Stimulated activated CD8-positive, alpha-beta memory T cell treated with anti-CD3 and anti-CD28 coated beads, Interleukin-12 subunit alpha, Interleukin-12 subunit beta, amount 100 ng/mL, for 1 hour (primary cell): ENCODE measurements around the gene DBT.
"Not testable (repeated sequence)": the region's sequence is repeated elsewhere in the genome, so short reads cannot be mapped to it uniquely, and the experiment has no call there.

Experiments used
- DNase-seq: peaks from one replicate; pipeline ENCODE4 v3.0.0-alpha.2; 2020; ENCODE audit warnings: low read depth

The DBT gene

GRCh38 chr1:100249537-100250257, at the start of gene DBT:
Gene DBT (minus strand): TSS chr1:100249834. CDS start chr1:100249820, 14 bp downstream.
- peak; percentile 86 for DNase-seq

GRCh38 chr1:100298512-100298911, 48.9 kb upstream of the DBT start:
- DNase-seq = no peak

GRCh38 chr1:100296997-100297396, 47.4 kb upstream of the DBT start:
- DNase-seq = not testable (repeated sequence)

GRCh38 chr1:100296140-100296539, 46.5 kb upstream of the DBT start:
- no peak for DNase-seq

GRCh38 chr1:100292711-100293110, 43.1 kb upstream of the DBT start:
- no peak for DNase-seq

GRCh38 chr1:100290291-100290690, 40.7 kb upstream of the DBT start:
- no peak for DNase-seq

- DNase-seq = no peak
These were observed 37.5 kb upstream of the DBT start for GRCh38 chr1:100287162-100287561.

GRCh38 chr1:100284591-100284990, 35.0 kb upstream of the DBT start:
- DNase-seq = no peak

- DNase-seq = no peak
These were observed 30.5 kb upstream of the DBT start for GRCh38 chr1:100279954-100280682.

GRCh38 chr1:100279358-100279923, 29.8 kb upstream of the DBT start:
- DNase-seq = no peak

- DNase-seq = no peak
These were observed 28.2 kb upstream of the DBT start for GRCh38 chr1:100277866-100278265.

- no peak for DNase-seq
These were observed 18.6 kb upstream of the DBT start for GRCh38 chr1:100268202-100268601.

GRCh38 chr1:100267284-100267683, 17.6 kb upstream of the DBT start:
- DNase-seq = no peak

GRCh38 chr1:100266741-100267140, 17.1 kb upstream of the DBT start:
- no peak for DNase-seq

GRCh38 chr1:100265931-100266740, 16.5 kb upstream of the DBT start, which contains the start of gene RTCA:
Gene RTCA (plus strand): TSS chr1:100266216. CDS start chr1:100266376, 160 bp downstream.
- peak; percentile 94 for DNase-seq

- no peak for DNase-seq
These were observed 15.9 kb upstream of the DBT start for GRCh38 chr1:100265562-100265930.

- not testable (repeated sequence) for DNase-seq
These were observed 14.4 kb upstream of the DBT start for GRCh38 chr1:100264081-100264480.

- no peak for DNase-seq
These were observed 12.1 kb upstream of the DBT start for GRCh38 chr1:100261686-100262085.

- DNase-seq = not testable (repeated sequence)
These were observed 8.8 kb upstream of the DBT start for GRCh38 chr1:100258427-100258826.

GRCh38 chr1:100256273-100256672, 6.6 kb upstream of the DBT start:
- not testable (repeated sequence) for DNase-seq

- DNase-seq = no peak
These were observed 3.9 kb upstream of the DBT start for GRCh38 chr1:100253552-100253951.

- DNase-seq = no peak
These were observed 3.3 kb upstream of the DBT start for GRCh38 chr1:100252901-100253300.
